Activated CD8-positive, alpha-beta memory T cell treated with anti-CD3 and anti-CD28 coated beads for 4 hours (primary cell): ENCODE data around the gene SULT2B1.

Experiments used
- DNase-seq, 2 donors: peaks; one replicate each; pipeline ENCODE4 v3.0.0-alpha.2; 2020; ENCODE audit warnings: low read depth in 2 of 2

Gene SULT2B1

DNA sequence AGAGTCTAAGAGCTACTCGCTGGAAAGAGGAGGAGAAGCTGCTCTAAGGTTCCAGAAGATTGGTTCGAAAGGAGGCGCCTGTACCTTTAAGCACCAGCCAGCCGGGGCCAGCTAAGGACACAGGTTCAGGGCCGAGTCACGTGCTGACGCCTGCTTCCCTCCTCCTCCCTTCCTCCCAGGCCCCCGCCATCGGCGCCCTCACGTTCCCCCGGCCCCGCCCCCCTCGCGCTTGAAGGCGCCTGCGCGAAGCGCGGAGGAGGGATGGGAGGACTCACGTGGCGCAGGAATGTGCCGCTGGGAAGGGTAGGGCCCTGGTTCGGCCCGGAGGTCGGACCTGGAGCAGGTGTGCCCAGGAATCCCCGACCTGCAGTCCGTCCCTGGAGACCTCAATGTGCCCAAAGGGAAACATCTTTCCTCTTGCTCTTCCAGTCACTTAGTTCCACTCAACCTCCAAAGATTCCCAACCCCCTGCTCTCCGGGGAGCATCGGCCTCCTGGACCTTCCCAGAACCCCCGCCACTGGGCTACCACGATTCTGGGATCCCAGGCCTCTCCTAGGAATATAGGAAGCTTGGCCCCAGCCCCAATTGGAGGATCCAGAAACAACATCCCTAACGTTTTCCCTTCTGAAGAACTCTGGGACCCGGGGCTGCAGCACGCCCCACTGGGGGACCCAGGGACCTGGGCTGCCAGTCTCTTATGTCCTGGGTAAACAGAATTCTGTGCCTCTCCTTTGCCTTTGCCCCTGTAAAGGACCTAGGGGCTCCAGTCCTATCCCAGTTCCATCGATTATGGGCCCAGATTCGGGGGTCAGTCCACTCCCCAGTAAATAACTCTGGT, 82.7 kb downstream of the SULT2B1 start:
- DNase-seq: peak; percentile 81 to 83

DNA sequence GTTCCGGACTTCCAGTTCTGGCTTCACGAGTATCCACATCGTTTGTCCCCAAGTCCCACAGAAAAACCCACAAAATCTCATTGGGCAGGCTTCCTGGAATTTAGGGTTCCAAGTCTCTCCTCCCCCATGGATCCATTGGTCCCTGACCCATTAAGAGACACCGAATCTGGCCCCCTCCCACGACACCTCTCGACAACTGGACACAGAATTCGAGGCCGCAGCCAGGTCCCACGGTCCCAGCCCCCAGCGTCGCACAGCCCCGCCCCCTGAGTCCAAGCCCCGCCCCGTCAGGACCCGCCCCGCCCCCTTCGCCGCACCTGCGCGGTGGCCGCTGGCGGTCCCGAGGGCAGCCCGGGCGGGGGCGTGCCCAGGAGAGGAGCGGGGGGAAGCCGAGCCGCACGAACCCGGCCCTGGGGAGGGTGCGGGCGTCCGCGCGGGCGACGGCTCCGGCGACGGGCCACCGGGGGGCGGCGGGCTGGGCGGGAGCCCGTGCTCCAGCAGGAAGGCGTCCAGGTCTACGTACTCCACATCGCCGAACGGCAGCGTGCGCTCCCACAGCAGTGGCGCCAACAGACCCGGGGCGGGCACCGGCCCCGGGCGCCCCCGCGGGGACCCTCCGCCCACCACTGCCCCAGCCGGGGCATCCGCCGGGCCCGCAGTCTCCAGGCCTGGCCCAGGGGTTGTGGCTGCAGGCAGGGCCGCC, 83.4 kb downstream of the SULT2B1 start:
- DNase-seq: peak; percentile 55 to 57

DNA sequence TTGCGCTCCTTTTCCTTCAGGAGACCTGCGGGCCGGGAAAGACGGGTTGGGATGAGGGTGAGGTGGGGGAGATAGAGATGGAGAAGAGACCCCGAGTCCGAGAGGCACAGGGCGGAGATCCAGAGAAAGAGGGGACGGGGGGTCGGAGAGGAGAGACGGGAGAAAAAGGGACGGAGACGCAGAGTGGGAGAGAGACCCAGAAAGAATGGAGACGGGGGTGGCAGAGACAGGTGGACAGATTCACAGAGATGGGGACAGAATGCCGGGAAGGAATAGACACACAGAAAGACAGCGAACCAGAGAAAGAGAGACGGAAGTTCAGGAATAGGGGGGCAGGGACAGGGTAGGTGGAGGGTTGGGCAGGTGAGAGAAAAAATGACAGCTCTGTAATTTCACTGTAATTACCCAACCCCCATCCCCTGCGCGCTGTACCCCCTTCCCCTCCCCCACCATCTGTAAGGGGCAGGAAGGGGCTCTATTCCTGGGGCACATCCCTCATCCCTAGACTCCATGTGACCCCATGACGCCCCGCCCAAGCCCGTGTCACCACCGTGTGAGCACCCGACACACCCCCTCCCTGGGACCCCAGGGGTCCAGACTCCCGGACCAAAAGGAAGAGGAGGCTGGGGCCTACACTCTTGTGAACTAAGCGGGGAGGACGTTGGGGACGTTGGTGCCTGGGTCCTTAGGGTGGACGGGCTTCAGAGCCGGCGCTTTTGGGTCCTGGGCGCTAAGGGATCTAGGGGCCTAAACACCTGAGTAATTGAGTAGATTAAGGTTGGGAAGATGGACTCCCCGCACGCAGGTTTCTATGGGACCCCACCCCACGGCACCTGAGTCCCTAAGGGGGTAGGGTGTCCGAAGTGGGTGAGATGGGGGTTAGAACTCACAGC, 84.2 kb downstream of the SULT2B1 start:
- DNase-seq: no peak

DNA sequence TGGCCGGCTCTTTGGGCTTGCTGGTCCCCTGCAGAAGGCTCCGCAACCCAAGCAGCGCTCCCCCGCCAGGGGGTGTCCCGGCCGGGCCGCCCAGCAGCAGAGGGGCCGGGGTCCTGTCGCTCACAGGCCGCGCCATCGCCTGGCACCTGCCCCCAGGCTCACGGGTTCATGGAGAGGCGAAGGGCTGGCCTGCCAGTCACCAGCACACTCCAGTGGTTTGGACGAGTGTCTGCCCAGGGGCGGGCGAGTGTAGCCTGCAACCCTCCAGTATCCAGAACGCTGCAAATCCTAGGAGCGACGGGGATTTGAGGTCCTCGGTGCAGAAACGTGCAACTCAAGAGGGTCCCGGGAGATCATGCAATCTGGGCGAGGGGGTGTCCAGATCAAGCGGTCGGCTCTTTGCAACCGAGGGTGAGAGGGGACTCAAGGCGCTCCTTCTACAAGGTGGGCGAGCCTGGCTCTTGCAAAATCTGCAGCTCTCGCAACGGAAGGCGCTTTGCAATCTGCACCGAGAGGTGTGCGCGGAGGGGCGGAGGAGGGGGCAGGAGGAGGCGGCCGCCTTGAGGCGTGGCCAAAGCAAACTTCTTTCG, 85.0 kb downstream of the SULT2B1 start, which contains the start of gene DBP:
TSS of gene DBP (minus strand) at position 521 of the 590 bp plus-strand sequence. CDS start at position 136, 385 bp downstream.
- DNase-seq: no peak

DNA sequence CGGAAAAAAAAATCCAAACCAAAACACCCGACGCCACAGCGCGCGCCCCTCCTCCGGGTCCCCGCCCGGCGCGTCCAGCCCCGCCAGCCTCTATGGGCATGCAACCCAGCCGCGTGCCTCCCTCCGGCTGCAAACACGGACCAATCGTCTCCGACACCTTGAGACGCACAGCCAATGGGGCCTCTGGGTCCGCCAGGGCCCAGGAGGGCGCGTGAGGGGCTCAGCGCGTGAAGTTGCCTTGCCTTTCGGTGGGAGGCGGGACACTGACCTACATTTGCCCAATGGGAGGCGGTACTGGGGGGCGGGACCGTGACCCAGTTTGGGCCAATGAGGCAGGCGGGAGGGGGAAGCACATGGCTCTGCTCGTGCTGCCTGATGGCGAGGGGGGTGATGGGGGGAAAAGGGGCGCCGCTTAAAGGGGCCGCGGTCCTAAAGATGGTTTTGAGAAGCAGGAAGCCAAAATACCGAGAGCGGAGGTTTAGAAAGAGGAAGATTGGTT, 85.5 kb downstream of the SULT2B1 start:
- DNase-seq: peak; percentile 99 to 100

DNA sequence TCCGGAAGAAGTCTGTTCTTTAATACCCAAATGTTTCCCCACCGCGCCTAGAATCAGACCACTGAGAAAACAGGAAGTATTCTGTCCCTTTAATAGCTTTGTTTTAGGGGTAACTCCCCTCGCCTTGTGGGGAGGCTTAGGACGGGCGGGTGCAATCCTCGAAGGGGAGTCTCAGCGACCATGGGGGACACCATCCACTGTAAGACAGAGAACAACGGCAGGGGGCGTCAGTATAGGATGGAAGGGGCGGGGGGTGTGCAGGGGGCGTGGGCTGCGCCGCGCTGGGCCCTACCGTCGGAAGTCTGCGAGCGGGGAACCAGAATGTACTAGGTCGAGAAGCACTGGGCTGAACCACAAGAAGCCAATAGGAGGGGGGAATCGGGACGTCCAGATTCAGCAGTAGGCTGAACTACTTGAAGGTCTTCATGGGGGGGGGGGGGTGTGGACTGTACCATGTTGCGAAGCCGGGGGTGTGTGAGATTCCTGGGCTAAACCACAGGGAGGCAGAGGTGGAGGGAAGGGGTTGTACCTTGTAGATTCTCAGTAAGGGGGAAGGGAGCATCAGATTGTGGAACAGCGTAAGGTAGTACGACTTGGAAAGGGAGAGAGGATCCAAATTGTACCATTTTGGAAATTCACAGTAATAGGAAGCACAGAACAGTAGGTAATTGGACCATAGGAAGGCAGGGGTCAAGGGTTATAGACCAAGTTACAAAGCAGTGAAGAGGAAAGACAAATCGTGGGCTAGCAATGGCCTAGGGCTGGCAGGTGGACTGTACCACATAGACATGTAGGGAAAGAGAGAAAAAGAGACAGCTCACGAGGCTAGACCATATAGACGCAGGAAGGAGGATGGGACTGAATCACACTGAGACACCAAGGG, 86.2 kb downstream of the SULT2B1 start:
- peak; percentile 55 to 75 for DNase-seq

DNA sequence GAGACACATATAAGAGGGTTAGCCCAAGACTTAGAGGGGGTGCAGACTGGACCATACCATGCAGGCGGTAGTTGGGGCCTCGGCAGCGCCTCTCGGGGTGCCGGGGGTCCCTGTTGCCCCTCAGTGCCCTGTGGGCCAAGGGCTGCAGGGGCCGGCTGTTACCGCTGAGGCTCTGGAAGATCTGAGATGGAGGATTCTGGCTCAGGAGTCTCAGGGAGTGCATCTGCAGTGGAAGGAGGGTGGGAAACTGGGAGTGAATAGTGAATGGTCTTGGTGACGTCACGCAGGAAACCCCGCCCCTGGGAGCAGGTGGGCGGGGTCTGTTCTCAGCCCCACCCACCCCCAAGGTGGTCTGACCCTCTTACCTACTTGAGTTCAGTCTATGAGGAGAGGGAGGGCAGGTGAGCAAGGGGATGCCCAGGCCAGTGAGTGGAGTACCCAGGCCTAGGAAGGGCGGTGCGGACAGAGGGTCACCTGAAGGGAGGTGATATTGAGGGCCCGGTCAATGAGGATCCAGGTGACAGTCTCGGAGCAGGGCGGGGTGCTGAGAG, 86.9 kb downstream of the SULT2B1 start:
- DNase-seq: no peak

DNA sequence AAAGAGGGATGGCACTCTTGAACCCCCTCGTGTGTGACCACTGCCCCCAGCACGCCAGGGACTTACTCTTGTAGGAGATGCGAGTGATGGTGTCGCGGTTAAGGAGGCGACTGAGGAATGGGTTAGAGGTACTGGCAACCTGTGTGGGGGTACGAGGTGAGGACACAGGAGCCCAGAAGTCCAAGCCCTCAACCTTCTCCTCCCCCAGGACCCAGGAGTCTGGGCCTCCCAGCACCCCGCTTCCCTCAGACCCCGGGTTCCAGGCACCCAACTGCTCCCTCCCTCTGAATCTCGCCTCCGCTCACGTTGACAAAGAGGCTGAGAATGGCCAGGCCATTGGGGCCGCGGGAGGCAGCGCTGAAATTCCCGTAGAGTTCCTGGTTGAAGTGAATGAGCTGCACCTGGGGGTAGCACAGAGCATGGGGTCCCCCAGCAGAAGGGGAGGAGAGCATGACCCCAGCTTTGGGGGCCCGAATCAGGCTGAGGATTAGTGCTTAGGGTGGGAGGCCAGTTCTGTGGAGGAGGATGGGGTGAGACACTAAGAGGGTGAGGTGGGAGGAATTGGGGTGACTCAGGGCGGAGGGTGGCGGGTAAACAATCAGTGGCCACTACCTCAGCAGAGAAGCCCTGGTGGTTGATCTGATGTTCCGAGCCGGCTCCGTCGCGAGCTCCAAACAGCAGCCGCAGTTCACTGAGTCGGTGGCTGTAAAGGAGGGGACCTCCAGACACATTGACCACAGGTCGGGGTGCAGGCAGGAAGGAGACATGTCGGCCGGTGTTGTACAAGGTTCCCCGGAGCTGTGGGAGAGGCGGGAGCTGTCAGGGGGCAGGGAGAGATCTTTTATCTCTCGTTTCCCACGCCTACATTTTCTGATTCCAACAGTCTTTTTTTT, 87.8 kb downstream of the SULT2B1 start:
- DNase-seq: no peak

DNA sequence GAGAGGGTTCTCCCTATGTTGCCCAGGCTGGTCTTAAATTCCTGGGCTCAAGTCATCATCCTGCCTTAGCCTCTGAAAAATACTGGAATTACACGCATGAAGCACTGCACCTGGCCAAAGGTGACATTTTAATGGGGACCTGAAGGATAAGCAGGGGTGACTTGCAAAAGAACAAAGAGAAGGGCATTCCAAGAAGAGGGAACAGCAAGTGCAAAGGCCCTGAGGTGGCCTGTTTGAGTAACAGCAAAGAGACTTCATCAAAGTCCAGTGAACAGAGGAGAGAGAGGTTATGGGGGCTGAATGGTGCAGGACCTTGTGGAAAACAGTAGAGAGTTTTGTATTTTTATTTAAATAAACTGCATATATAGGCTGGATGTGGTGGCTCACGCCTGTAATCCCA, 89.9 kb downstream of the SULT2B1 start:
- DNase-seq: no peak

DNA sequence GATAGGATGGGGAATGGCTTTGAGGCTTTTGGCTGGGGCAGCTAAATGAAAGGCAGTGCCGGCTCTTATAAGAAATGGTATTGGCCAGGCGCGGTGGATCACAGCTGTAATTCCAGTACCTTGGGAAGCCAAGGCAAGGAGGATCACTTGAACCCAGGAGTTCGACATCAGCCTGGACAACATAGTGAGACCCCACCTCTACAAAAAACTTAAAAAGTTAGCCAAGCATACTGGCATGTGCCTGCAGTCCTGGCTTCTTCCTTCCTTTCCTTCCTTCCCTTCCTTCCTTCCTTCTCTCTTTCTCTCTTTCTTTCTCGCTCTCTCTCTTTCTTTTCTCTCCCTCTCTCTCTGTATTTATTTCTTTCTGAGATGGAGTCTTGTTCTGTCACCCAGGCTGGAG, 90.9 kb downstream of the SULT2B1 start:
- no peak for DNase-seq

DNA sequence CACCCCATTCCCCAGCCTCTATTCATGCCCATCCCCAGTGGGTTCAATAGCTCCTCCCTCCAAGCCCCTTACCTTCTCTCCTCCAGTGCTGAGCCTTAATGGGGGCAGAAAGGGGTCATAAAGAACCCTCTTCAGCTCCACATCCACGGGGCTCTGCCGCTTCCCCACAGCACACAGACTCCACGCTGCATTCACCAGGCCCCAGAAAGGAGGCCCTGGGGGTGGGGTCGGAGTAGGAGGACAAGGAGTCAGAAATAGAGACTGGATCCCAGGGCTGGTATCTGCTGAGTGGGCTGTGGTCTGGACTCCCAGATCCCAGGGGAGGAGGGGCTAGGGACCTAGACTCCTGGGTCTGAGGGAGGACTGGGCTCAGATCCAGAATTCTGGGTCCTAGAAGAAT, 92.4 kb downstream of the SULT2B1 start:
- no peak for DNase-seq

DNA sequence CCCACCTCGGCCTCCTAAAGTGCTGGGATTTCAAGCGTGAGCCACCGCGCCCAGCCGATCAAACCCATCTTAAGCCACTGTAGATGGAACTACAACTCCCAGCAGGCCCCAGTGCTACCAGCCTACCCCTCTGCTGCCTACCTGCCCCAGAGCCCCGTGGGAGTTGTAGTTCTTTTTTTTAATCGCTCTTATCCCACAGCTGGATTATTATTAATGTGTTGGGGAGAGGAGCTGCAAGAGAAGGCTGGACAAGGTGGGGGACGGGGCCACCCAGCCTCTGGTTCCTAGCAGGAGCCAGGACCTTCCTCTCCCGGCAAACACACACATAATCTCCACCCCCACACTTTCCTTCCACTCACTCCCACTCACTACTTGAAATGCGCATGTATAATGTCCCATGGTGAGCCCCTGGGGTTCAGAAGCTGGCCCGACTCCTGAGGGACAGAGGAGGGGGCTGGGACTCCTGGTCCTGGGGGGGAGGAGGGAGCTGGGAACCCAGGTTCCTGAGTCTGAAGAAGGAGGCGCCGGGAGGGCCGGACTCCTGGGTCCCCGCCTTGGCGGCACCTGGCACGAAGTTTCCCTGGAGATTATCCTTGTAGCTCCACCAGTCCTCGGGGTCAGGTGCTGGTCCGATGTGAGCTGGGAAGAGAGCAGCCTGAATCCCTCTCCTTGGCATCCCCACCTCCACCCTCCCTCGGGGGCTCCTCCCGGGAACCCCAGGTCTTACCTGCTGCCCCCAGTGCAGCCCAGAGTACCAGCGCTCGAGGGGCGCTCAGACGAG, 93.1 kb downstream of the SULT2B1 start:
- DNase-seq: peak; percentile 48 to 60

DNA sequence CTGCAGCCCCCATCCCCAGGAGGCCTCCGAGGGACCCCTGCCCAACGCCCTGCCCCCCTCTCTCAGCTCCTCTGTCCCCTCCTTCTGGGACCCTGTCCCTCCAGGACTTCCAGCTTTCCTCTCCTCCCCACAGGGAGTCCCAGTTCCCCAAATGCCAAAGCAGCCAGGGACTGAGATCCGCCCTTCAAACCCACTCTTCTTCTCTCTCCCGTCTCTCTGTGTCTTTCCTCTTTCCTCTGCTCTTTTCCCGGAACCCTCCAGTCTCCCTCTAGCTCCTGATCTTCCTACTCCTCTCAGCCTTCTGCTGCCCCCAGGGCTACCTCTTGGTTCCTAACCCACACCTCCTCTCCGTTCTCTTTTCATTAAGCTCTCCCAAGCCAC, 93.6 kb downstream of the SULT2B1 start:
- no peak for DNase-seq

DNA sequence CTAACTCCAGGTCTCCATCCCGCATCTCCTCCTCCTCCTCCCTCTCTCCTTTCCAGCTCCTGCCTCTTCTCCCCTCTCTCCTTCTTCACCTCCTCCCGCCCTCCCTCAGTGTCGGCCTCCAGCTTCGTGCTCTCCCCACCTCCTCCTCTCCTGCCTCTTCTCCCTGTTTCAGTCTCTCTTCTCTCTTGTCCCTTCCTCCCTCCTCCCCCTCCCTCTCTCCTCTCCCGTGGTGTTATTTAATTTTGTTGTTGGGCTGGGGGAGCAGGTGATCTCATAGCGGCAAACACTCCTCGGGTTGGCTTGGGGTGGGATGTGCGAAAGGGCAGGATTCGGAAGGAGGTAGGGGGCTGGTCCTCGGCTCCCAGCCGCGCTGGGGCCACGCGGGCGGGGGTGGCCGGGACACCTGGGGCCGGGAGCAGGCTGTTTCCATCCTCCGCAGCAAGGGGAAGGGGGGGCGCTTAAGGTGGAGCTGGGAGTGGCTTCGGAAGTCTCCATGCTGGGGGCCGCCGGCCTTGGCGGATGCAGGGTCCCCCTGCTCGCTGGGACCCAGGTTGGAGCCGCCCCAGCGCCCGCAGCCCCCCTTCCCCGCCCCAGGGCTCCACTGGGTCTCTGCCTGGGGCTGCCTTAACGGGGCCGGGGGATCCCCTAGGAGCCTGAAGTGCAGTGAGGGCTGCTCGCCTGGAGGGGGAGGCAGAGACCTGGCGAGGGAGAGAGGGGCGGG, 94.2 kb downstream of the SULT2B1 start, which contains the start of gene CA11:
TSS of gene CA11 (minus strand) at position 187 of the 721 bp plus-strand sequence. CDS start 555 bp downstream, outside the sequence.
- peak; percentile 80 to 83 for DNase-seq

DNA sequence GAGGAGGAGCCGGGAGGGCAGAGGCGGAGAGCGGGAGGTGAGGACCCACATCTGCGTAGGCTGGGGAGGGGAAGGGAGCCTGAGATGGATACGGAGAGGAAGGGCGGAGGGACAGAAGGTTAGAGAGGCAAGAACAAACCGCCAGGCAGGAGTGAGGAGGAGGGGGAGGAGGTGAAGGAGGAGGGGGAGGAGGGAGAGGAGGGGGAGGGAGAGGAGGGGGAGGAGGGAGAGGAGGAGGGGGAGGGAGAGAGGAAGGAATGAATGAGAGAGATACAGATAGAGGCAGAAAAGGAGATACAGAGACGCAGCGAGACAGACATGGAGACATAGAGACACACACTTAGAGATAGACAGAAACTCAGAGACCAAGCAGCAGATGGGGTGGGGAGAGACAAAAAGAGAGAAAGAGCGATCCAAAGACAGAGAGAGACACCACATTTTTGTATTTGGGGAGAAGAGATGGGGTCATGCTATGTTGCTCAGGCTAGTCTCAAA, 94.8 kb downstream of the SULT2B1 start:
- DNase-seq: no peak

DNA sequence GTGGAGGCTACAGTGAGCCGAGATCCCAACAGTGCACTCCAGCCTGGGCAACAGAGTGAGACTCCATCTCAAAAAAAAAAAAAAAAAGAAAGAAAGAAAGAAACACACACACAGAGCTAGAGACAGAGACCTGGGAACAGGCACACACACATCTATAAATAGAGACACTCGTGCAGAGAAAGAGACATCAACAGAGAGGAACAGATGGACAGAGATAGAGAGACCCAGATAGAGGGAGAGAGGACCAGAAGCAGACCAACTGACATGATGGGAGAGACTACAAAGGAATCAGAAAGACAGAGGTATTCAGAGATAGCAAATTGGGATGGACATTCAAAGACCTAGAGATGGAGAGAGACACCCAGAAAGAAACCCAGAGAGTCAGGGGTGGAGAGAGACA, 96.2 kb downstream of the SULT2B1 start:
- DNase-seq: no peak
